Stimulated activated CD8-positive, alpha-beta memory T cell treated with anti-CD3 and anti-CD28 coated beads, Interleukin-15, amount 100 ng/mL, for 24 hours (primary cell): ENCODE data around the gene PDLIM5.

Experiments
- DNase-seq: peaks from one replicate; pipeline ENCODE4 v3.0.0-alpha.2; 2020; ENCODE audit warnings: low read depth

Gene PDLIM5

DNA sequence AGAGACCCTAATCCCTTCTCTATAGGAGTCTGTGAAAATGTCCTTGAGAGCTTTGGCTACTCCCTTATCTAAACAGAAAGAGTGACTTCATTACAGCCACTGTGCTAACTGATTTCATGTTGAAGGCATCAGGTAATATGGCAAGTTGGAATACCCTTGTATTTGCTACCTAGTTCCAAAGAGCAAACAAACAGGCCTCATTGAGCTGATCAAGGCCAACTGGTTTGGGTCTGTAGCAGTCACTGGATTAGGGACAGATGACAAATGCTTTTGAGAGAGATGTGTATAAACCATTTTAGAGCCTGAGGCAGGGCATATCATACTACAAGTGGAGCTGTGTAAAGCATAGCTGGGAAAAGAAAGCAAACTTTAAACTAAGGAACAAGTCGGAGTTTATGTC is 22.9 kb upstream of the PDLIM5 start:
- no peak for DNase-seq

DNA sequence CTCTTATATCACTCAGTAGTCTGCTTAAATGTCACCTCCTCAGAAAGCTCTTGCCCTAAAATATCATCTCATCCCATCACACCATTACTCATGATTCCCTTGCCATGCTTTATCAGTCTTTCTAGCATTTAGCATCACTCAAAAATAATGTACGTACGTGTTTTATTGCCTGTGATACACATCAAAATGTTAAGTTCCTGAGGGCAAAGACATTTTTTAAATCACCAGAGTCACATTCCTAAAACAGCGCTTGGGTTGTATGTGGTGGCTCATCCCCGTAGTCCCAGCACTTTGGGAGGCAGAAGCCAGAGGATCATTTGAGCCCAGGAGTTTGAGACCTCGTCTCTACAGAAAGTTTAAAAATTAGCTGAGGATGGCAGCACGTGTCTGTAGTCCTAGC is 21.3 kb upstream of the PDLIM5 start:
- DNase-seq: no peak

DNA sequence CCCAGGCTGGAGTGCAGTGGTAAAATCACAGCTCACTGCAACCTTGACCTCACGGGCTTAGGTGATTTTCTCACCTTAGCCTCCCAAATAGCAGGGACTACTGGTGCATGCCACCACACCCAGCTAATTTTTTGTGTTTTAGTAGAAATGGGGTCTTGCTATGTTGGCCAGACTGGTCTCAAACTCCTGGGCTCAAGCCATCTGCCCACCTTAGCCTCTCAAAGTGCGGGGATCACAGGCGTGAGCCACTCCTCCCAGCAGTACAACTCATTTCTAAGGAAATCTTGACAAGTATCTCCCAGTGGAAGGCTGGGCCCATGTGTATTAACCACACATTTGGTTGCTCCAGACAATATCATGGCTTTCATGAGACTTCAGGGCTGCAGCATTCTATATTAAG is 20.4 kb upstream of the PDLIM5 start:
- DNase-seq: no peak

DNA sequence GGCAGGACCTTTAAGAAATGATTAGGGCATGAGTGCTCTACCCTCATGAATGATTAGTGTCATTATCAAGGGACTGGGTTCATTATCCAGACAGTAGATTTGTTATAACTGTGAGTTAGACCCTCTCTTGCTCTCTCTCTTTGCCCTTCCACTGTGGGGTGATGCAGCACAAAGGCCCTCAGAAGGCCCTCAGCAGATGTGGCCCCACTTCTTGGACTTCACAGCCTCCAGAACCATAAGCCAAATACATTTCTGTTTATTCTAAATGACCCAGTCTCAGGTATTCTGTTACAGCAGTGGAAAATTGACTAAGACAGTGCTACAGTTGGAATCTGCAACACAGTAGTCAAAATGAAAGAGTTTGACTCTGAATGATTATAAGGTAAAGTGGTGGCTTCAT is 17.2 kb upstream of the PDLIM5 start:
- DNase-seq: no peak

DNA sequence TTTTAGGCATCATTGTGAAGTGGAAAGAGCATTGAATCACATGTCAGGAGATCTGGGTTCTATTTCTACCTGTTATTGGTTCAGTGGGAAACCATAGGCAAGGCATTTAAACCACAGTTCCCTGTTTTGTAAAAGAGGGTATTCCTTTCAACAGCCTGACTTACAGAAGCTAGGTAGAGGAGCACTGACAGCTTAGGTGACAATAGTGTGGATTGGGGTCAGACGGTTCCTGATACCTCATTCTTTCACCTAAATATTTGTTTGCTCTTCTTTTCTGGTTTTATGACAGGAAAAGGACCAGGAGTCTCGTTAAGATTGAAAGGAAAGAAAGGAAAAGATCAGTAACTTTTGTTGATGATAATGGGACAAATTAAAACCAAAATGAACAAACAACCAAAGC is 15.9 kb upstream of the PDLIM5 start:
- DNase-seq: no peak

DNA sequence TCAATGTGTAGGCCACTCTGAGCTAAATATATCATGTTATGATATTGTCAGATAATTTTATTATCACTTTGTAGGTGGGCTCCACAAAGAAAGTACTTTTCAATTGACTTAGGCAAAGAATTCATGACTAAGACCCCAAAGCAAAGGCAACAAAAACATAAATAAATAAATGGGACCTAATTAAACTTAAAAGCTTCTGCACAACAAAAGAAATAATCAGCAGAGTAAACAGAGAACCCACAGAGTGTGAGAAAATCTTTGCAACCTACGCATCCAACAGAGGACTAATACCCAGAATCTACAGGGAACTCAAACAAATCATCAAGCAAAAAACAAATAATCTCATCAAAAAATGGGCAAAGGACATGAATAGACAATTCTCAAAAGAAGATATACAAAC is 15.2 kb upstream of the PDLIM5 start:
- no peak for DNase-seq

DNA sequence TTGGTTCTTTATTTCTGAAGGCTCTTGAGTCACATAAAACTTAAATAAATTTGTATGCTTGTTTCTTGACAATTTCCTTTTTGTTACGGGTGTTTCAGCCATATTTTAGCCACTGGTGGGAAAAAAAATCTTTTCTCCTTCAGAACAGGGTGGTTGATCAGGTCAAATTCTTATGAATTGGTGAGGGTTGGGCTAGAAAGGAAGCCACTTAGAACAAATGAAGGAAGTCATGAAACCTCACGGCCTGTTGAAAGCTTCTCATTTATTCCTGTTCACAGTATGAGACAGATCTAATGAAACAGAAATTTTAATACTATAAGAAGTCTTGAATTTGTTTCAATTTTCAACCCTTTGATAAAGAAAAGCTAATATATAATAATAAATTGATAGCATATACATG is 12.1 kb upstream of the PDLIM5 start:
- no peak for DNase-seq

DNA sequence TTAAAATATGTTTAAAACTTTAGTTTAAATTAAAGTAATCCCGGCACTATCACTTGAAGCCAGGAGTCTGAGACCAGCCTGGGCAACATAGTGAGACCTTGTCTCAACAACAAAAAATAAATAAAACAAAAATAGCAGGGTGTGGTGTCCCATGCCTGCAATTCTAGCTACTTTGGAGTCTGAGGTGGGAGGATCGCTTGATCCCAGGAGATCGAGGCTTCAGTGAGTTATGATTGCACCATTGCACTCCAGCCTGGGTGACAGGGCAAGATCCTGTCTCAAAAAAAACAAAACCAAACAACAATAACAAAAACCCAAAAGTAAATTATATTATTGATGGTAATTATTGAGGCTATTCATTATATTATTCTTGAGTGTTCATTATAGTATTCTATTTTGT is 9.9 kb upstream of the PDLIM5 start:
- DNase-seq: no peak

DNA sequence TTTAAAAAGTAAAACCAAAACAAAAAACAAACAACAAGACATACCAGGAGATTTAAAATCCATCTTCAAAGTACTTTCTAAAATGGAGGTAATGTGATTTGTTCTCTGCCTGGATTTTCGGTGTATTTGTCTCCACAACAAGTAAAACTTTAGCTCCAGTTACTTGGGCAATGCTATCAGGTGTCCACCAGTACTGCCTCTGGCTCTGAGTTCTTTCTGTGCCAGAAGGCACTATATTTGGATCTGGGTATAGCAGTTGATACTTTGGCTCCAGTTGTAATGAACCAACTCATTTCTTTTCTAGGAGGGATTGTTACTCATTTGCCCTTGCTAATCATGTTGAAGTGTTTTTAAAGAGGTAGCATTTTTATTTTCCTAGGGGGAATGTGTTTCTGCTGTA is 9.5 kb upstream of the PDLIM5 start:
- DNase-seq: no peak

DNA sequence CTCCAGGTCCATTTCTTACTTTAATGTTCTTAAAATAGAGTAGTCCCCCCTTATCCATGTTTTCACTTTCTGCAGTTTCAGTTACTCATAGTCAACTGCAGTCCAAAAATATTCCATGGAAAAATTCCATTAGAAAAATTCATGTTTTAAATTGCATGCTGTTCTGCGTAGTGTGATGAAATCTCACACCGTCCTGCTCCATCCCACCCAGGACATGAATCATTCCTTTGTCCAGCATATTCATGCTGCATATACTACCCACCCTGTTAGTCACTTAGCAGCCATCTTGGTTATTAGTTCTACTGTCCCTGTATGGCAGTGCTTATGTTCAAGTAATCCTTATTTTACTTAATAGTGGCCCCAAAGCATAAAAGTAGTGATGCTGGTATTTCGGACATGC is 5.4 kb upstream of the PDLIM5 start:
- no peak for DNase-seq

DNA sequence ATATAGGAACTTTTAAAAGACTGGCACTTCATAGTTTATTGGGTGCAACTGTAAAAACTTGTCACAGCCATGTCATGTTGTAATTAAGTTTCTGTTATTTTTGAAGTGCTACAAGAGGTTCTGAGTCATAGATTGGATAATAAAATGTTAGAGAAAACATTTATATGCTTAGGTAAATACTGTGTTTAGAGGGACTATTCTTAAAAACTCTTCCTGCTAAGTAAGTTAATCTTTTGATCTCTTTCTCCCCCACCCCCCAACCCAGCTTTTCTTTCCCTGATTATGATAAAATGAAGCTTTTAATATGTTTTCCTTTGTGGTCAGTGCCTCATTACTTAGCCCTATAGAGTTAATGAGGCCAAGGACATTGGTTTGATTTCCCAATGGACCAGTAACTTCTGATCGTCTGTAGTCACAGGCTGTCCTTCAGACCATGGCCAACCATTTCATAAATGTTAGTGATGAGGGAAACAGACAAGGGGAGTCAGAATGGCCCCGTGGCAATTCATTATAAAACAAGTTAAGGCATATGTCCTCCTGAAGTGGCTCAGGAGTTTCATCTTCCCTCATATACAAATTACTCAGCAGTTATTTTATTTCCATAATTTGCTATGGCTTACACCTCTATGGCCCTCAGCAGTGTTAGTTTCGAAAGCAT is 3.9 kb upstream of the PDLIM5 start:
- no peak for DNase-seq

DNA sequence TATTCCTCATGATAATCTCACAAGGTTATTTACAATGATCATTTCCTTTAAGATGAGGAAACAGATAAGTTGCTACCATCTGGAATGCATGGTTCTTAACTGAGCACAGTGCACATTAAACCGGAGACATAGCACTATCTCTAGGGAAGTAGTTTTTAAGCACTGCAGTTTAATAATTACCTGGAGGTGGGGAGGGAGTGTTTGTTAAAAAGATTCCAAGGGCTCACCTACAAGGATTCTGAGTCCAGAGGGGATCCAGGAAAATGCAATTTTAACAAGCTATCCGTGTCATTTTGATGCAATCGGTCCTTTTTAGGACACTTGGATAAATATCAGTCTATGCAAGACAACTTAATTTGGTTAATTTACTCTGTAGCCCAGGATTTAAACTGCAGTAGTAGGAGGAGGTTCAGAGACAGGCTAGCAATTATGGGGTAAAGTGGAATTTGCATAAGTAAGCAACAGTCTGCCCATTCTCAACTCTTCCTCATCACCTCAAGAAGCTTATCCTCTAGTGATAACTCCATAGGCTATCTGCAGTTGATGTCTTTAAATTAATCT is 2.8 kb upstream of the PDLIM5 start:
- no peak for DNase-seq

DNA sequence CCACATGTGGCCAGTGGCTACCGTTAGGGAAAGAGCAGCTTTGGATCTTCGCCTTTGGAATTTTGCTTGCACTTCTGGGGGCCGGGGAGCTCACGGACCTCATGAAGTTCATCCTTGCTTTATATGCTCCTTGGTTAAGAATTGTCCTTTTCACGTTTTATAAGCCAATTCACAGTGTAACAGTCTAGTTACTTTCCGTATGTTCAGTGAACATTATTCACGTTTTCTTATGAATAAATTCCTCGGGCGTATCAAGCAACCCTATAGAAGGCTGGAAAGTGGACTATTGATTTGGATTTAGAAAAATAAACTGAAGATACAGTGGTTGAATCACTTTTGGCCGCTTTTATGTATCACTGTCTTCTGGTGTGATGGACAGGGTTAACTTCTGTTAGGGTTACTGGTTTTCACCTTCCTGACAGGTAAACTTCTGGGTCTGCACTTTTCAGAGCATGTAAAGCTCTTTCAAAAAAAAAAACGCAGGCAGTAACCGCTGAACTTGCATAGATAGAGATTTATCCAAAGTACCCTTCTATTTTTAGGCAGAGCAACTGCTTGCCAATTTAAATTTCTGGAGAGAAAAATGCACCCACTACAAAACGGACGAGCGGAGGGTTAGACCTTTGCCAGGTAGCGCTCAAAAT is 569 bp upstream of the PDLIM5 start:
- DNase-seq: no peak

DNA sequence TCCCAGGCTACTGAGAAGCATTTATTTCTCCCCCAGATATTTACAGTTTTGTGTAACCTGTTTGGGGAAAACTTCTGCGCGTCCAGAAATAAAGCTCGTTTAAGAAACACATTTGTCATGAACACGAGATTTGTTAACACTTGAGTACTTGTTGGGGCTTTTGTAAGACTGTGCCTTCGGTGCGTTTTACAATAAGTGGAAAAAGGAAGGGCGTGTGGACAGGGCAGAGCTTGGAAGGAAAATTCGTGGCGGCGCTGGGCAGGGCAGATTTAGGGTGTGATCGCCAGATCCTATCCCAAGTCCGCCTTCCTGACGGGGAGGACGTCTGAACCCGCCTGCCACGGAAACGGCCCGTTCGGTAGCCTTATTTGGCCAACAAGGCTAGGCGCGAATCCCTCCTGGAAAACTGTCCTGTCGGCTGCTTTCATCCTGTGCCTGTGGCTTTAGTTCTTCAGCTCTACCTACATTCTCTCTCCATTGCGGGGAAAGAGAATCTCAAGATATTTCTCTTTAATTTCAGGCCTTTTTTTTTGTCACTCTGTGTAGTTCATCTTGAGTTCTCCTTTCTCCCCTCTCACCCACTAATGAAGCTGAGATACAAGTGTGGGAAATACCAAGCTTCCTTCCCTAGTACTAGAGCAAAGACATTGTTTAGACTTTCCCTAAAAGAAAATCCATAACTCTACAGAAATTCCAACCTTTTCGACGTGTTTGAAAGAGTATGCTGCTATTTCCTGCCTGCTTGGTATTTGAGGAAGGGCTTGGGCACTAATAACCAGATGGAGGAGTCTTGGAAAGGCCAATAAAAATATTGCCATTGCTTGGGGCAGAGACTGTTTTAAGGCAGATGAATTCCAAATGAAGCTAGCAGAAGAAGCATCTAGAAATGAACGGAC is 982 bp downstream of the PDLIM5 start:
- no peak for DNase-seq

DNA sequence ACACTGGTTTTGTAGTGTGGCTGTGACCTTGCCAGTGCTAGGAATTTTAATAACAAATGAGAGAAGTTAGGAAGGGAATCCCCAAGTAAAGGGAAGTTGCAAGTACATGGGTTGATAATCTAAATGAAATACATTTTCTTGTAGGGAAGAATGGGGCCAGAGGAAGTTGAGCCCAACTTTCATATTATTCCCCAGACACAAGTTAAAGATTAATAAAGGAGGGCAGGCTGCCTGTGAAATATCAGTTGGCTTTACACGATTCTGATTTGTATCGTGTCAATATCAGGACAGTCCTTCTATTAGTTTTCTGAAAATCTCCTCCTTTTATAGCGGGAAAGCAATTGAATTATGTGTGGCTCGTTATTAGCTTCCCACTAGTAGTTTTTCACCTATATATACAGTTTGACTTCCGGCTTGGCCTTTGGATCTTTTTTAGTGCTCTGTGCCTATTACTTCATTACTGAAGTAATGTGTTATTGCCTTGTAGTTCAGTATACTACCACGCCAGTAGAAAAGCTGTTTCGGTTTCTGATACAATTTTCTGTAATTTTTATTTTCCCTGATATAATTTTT is 1.7 kb downstream of the PDLIM5 start:
- DNase-seq: no peak

DNA sequence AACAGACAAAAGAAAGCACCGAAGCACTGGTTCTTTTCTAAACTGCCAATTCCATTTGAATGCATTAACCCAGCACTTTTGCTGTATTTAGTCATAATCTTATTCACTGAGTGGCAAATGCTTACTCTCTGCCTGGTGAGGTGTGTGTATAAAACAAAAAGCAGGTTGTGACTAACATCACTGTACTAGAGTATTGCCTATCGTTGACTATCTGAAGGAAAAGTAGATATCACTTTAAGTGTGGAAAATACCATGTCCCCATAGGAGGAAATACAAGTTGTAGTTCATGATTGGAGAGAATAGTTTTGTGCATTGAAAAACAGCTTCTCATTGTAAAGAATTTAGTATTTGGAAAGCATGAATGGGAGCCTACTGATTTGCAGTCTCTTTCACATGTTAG is 2.7 kb downstream of the PDLIM5 start:
- DNase-seq: no peak

DNA sequence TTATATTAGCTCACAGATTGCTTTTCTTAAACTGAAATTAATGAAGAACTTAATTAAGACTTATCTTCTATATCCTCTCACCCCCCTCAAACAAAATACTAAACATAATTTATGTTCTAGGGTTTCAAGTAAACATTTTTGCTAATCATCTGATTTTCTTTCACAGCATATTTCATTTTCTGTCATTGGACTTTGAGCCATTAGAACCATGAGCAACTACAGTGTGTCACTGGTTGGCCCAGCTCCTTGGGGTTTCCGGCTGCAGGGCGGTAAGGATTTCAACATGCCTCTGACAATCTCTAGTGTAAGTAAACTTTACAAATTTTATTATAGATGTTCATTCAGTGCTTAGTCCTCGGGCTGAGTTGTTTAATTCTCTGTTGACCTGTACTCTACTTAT is 3.3 kb downstream of the PDLIM5 start:
- DNase-seq: no peak

DNA sequence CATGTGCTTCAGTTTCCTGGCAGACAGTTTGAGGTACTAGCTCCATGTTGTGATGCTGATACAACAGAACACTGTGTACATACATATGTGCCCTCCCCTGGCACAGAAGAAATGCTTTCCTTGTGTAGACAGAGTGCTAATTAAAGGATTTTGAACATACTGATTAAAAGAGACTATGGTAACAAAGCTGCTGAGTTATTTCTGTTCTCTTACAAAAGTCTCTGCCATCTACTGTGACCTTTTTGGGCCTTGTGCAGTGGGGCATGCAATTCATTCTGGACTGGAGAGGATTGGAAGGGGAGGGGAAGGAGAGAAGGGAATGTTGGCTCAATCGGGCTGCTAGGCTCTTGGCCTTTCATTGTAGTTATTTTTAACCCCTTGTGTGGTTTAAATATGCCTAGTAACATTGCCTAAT is 6.0 kb downstream of the PDLIM5 start:
- DNase-seq: no peak

DNA sequence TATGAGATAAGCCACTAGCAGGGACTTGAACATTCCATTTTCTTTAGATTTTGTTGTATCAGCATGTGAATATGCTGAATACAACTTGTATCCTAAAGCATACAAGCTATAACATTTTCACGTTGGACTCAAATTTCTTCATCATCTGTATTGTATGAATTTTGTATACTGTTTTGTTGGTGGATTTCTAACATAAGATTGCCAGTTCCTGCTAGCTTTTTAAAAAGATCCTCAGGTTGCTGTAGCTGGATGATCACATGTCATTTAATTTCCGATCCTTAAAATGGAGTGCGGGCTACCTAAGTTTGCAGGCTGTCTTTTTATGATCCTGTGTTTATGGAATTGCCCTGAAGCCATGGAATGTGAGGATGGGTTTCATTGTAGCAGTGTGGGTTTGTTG is 6.9 kb downstream of the PDLIM5 start:
- DNase-seq: no peak

DNA sequence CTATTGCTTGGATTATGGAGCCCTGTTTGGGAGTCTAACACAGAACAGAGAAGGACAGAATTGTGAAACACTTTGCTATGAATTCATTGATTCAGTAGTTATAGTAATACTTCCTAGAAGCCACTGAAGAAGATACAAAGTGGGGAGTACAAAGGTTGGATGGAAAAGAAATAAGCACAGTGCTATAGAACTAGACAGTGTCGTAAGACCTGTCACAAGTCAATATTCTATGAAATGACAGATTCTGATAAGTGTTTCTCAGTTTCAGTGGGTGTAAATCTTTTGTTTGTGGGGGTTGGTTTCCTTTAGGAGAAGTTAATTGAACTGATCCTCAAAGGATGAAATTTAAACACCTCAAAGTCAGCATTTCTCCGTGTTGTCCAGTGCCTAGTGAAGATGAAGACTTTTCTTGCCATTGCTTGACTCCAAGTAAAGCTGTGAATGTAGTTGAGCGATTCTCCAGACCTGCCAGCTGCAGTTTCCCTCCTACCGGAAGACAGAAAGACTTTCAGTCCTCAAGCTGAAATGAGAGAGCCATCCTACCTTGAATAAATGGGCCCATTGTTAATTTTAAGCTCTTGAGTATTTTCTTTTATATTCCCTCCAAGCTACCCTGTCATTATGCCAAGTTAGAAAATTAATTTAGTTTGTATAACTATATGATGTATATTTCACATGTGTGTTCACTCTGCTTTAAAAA is 7.9 kb downstream of the PDLIM5 start:
- no peak for DNase-seq

DNA sequence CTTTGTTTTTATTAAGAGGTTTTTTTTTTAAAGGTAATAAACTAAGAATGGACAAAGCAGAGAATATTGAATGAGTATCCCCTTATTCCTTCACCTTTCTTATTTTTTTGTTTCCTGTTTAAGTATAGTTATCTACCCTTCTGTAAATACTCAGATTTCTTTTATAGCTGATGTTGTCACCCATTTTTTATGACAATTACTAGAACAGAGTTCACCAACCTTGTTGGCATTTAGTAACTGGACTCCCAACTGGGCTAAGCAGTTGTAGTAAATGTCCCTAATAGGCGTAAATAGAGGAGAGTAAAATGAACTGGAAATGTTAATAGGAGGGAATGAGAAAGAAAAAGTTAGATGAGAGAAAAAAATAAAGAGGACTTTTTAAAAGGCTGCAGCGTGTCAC is 9.8 kb downstream of the PDLIM5 start:
- no peak for DNase-seq

DNA sequence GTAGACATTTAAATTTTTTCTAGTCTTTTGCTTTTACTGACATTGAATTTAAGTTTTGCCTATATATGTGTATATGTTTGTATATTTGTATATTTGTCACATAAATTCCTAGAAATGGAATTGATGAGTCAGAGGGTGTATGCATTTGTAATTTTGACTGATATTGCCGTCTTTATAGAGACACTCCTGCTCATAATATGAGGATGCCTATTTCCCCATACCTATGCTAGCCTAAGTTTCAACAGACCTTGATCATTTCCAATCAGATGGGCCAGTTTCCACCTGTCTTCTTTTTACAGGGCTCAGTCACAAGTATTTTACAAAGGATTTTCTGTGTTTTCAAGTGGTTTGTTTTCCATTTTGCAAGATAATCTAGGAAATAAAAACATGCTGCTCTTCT is 10.8 kb downstream of the PDLIM5 start:
- DNase-seq: no peak
